GM19238 (cell line): ENCODE measurements around the gene C15orf61.

Source experiments
- DNase-seq: peaks from one replicate; pipeline ENCODE4 v3.0.0; 2011; ENCODE audit warnings: low spot score; ENCODE audit not compliant: insufficient read length

Gene C15orf61

GRCh38 chr15:67512933-67513714, 7.8 kb upstream of the C15orf61 start:
- no peak for DNase-seq

GRCh38 chr15:67515090-67515489, 5.8 kb upstream of the C15orf61 start:
- DNase-seq = no peak

GRCh38 chr15:67515557-67515956, 5.4 kb upstream of the C15orf61 start:
- DNase-seq = no peak

GRCh38 chr15:67520321-67521028, 456 bp upstream of the C15orf61 start:
- no peak for DNase-seq

GRCh38 chr15:67521783-67522568, 1.0 kb downstream of the C15orf61 start:
- DNase-seq = no peak

- DNase-seq = no peak
Observed at GRCh38 chr15:67523330-67523729, 2.4 kb downstream of the C15orf61 start.

- DNase-seq = no peak
Observed at GRCh38 chr15:67524235-67524634, 3.3 kb downstream of the C15orf61 start.

GRCh38 chr15:67528513-67528912, 7.6 kb downstream of the C15orf61 start:
- no peak for DNase-seq

GRCh38 chr15:67531379-67531914, 10.5 kb downstream of the C15orf61 start:
- no peak for DNase-seq

GRCh38 chr15:67533873-67534272, 12.9 kb downstream of the C15orf61 start:
- no peak for DNase-seq

GRCh38 chr15:67534360-67534759, 13.4 kb downstream of the C15orf61 start:
- DNase-seq = no peak

- no peak for DNase-seq
Observed at GRCh38 chr15:67537771-67538170, 16.8 kb downstream of the C15orf61 start.

- DNase-seq = peak; percentile 57
Observed at GRCh38 chr15:67542420-67543347, 21.8 kb downstream of the C15orf61 start, which contains the start of gene MAP2K5. Gene MAP2K5, plus strand, starts transcription at chr15:67542703. Its CDS starts 633 bp downstream, at chr15:67543336.

GRCh38 chr15:67543348-67543718, 22.4 kb downstream of the C15orf61 start:
- DNase-seq = no peak

GRCh38 chr15:67544475-67544874, 23.5 kb downstream of the C15orf61 start:
- DNase-seq = no peak

GRCh38 chr15:67545864-67546263, 24.9 kb downstream of the C15orf61 start:
- no peak for DNase-seq

GRCh38 chr15:67547064-67547463, 26.1 kb downstream of the C15orf61 start:
- DNase-seq = no peak

GRCh38 chr15:67547836-67548235, 26.9 kb downstream of the C15orf61 start:
- no peak for DNase-seq

GRCh38 chr15:67548236-67548852, 27.4 kb downstream of the C15orf61 start:
- DNase-seq = no peak
